Astrocyte (in vitro differentiated cells and primary cell): ENCODE results near the gene SGCD. TPM values are rescaled to one million over a fixed set of nuclear protein-coding genes. Genes with fewer than 3 reads are reported as not detected.

Experiments
- DNase-seq: peaks from one replicate; pipeline ENCODE4 v3.0.0-alpha.2; 2010; ENCODE audit warnings: low read depth
- FAIRE-seq: peaks from 2 replicates; lab custom pipeline; 2011; peaks lifted over from hg19 to GRCh38; lab: Jason Lieb, UNC
- H2AFZ ChIP-seq: 2 replicates; pipeline ENCODE4 v1.6.0; 2012; ENCODE audit warnings: low read depth, low read length, inconsistent platforms
- H3K27ac ChIP-seq: 2 replicates; pipeline ENCODE4 v1.5.1; 2011; ENCODE audit warnings: low read depth, low read length, inconsistent platforms
- H3K27me3 ChIP-seq: 2 replicates; pipeline ENCODE4 v1.6.0; 2011; ENCODE audit warnings: low read length, inconsistent platforms; ENCODE audit not compliant: insufficient read depth
- H3K36me3 ChIP-seq: 2 replicates; pipeline ENCODE4 v1.5.1; 2011; ENCODE audit warnings: low read length, inconsistent platforms; ENCODE audit not compliant: insufficient read depth
- H3K4me1 ChIP-seq: 2 replicates; pipeline ENCODE4 v1.5.1; 2011; ENCODE audit warnings: low read length, inconsistent platforms; ENCODE audit not compliant: insufficient read depth
- H3K4me2 ChIP-seq: 2 replicates; pipeline ENCODE4 v1.6.0; 2012; ENCODE audit warnings: low read length, inconsistent platforms
- H3K4me3 ChIP-seq: 2 replicates; pipeline ENCODE4 v1.5.1; 2011; ENCODE audit warnings: low read depth, mild to moderate bottlenecking, low read length, inconsistent platforms; ENCODE audit not compliant: insufficient read depth
- H3K79me2 ChIP-seq: 2 replicates; pipeline ENCODE4 v1.6.0; 2012; ENCODE audit warnings: mild to moderate bottlenecking, low read length, inconsistent platforms; ENCODE audit not compliant: insufficient read depth
- H3K9ac ChIP-seq: 2 replicates; pipeline ENCODE4 v1.6.0; 2012; ENCODE audit warnings: mild to moderate bottlenecking, low read length, inconsistent platforms
- H3K9me3 ChIP-seq: 2 replicates; pipeline ENCODE4 v1.5.1; 2012; ENCODE audit warnings: low read depth, mild to moderate bottlenecking, low read length, inconsistent platforms; ENCODE audit not compliant: insufficient read depth
- H4K20me1 ChIP-seq: 2 replicates; pipeline ENCODE4 v1.6.0; 2012; ENCODE audit warnings: low read length, inconsistent platforms; ENCODE audit not compliant: insufficient read depth
- H3K27ac Mint-ChIP-seq: one replicate; pipeline ENCODE4 v1.8.0; 2021; ENCODE audit warnings: mild to moderate bottlenecking, mixed read lengths; ENCODE audit not compliant: unreplicated experiment
- H3K27me3 Mint-ChIP-seq: one replicate; pipeline ENCODE4 v1.8.0; 2021; ENCODE audit warnings: low read depth, mixed read lengths; ENCODE audit not compliant: unreplicated experiment
- H3K36me3 Mint-ChIP-seq: one replicate; pipeline ENCODE4 v1.8.0; 2021; ENCODE audit warnings: low read depth, mixed read lengths; ENCODE audit not compliant: unreplicated experiment
- H3K4me1 Mint-ChIP-seq: one replicate; pipeline ENCODE4 v1.8.0; 2021; ENCODE audit warnings: low read depth, mixed read lengths; ENCODE audit not compliant: unreplicated experiment
- H3K4me3 Mint-ChIP-seq: one replicate; pipeline ENCODE4 v1.8.0; 2021; ENCODE audit warnings: mild to moderate bottlenecking, moderate library complexity, mixed read lengths; ENCODE audit not compliant: unreplicated experiment
- H3K9me3 Mint-ChIP-seq: one replicate; pipeline ENCODE4 v1.8.0; 2021; ENCODE audit warnings: mild to moderate bottlenecking, mixed read lengths; ENCODE audit not compliant: unreplicated experiment
- EZH2 ChIP-seq: IDR thresholded peaks from 2 replicates; pipeline ENCODE4 v1.6.1; 2012; ENCODE audit warnings: mild to moderate bottlenecking, low read length, inconsistent platforms; ENCODE audit not compliant: insufficient read depth
- total RNA-seq: library from RNA; stranded (reverse); gene quantifications from 2 replicates; pipeline ENCODE4 v1.2.1, GENCODE V29; 2021
- TF ChIP-seq, protein P1 (sequence below): IDR thresholded peaks from 2 replicates; pipeline ENCODE4 v1.5.1; 2011; ENCODE audit warnings: low read depth, mild to moderate bottlenecking, inconsistent platforms, low read length, moderate library complexity; ENCODE audit not compliant: insufficient read depth

SGCD gene
- total RNA-seq, 1 donor from 2014 or later, result 2.9 TPM

DNA sequence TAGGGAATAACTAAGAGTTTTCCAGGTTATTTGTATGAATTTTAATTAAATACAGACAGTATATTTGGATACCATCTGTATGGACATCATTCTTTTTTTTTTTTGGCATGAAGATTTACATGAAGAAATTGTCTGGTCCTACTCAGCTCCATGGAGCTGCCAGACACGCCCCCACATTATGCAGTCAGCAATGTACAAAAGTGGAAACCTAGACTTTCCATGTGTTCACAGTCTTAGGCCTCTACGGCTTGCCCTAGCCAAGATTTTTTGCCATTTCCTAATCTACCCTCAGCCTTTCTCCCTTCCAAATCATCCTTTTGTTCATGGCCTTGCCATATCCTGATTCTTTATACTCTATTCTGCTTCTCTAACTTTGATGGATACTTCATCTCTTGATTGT is 207.1 kb downstream of the SGCD start:
- Histone ChIP-seq H3K79me2 (no peaks in the 10 kb centered on the region), H2AFZ (no peak overlapping the region), H3K4me2 (no peak overlapping the region), H3K4me3 (no peak overlapping the region), H3K27ac (no peak overlapping the region), H3K9ac (no peak overlapping the region), H3K27me3 (no peaks in the 10 kb centered on the region), H3K4me1 (no peaks in the 10 kb centered on the region), H3K9me3 (no peaks in the 10 kb centered on the region), H4K20me1 (no peaks in the 10 kb centered on the region), H3K36me3 (no peaks in the 10 kb centered on the region)
- no peaks in the 10 kb centered on the region for H3K9me3 Mint-ChIP-seq
- H3K27ac Mint-ChIP-seq, result no peak overlapping the region
- DNase-seq (no peak), FAIRE-seq (no peak)
- H3K36me3 Mint-ChIP-seq, result no peaks in the 10 kb centered on the region
- no peak overlapping the region for H3K4me3 Mint-ChIP-seq
- TF ChIP-seq, protein P1, sequence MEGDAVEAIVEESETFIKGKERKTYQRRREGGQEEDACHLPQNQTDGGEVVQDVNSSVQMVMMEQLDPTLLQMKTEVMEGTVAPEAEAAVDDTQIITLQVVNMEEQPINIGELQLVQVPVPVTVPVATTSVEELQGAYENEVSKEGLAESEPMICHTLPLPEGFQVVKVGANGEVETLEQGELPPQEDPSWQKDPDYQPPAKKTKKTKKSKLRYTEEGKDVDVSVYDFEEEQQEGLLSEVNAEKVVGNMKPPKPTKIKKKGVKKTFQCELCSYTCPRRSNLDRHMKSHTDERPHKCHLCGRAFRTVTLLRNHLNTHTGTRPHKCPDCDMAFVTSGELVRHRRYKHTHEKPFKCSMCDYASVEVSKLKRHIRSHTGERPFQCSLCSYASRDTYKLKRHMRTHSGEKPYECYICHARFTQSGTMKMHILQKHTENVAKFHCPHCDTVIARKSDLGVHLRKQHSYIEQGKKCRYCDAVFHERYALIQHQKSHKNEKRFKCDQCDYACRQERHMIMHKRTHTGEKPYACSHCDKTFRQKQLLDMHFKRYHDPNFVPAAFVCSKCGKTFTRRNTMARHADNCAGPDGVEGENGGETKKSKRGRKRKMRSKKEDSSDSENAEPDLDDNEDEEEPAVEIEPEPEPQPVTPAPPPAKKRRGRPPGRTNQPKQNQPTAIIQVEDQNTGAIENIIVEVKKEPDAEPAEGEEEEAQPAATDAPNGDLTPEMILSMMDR, result no peak
- TF ChIP-seq EZH2, result no peak
- H3K4me1 Mint-ChIP-seq, result no peaks in the 10 kb centered on the region
- no peaks in the 10 kb centered on the region for H3K27me3 Mint-ChIP-seq

DNA sequence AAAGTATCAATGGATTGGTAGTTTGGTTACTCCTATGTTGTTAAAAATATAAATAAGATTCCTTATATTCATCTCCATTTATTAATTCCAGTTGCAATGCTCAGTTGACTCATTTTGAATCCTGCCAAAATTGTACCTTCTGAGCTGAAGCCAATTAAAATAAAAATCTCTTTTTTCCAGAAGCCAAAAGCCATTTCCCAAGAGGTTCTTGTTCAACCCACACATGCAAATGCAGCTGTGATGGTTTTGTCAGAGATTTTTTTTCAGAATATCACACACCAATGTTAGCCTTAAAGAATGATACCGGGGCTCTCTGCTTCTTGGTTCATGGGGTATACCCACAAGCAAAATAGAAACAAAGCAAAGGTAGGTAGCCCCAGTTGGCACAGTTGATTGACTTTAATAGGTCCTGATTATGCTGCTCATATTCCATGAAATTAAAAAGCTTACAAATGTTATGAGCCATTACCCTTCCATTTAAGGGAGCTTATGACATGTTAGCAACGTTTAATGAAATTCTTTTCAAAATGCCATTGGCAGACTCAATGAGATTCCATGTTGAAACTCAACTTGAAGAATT is 208.0 kb downstream of the SGCD start:
- Histone ChIP-seq H3K36me3 (no peaks in the 10 kb centered on the region), H2AFZ (no peak overlapping the region), H3K9ac (no peak overlapping the region), H3K27ac (no peak overlapping the region), H3K4me2 (no peak overlapping the region), H4K20me1 (no peaks in the 10 kb centered on the region), H3K4me3 (no peak overlapping the region), H3K27me3 (no peaks in the 10 kb centered on the region), H3K79me2 (no peaks in the 10 kb centered on the region), H3K4me1 (no peaks in the 10 kb centered on the region), H3K9me3 (no peaks in the 10 kb centered on the region)
- H3K9me3 Mint-ChIP-seq, result no peaks in the 10 kb centered on the region
- TF ChIP-seq, protein P1, result no peak
- TF ChIP-seq EZH2, result no peak
- DNase-seq (peak; percentile 30), FAIRE-seq (no peak)
- no peak overlapping the region for H3K4me3 Mint-ChIP-seq
- no peak overlapping the region for H3K27ac Mint-ChIP-seq
- H3K4me1 Mint-ChIP-seq, result no peaks in the 10 kb centered on the region
- no peaks in the 10 kb centered on the region for H3K27me3 Mint-ChIP-seq
- H3K36me3 Mint-ChIP-seq, result no peaks in the 10 kb centered on the region

DNA sequence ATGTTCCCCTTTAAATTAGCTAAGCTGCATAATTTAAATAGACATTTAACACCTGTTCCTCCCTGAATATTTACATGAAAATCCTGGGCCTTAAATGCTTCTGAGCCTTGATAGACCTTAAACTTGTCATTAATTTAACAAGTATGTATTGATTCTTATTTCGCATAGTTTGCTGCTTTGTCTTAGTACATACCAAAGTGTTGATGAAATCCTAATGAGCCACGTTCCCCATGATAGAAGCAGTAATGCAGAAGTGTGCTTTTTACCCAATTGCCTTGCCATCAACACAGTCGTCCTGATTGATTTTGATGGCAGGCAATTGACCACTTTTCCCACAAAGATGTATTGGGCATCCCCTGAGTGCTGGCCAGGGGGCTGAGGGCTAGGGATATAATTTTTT is 213.5 kb downstream of the SGCD start:
- Mint-ChIP-seq H3K4me3 (no peak overlapping the region), H3K9me3 (no peaks in the 10 kb centered on the region), H3K27me3 (no peaks in the 10 kb centered on the region), H3K4me1 (peaks cover 6% of the 10 kb centered on the region), H3K27ac (peak overlapping the region; percentile 38), H3K36me3 (no peaks in the 10 kb centered on the region)
- Histone ChIP-seq H3K4me1 (no peaks in the 10 kb centered on the region), H3K4me3 (no peak overlapping the region), H2AFZ (no peak overlapping the region), H4K20me1 (no peaks in the 10 kb centered on the region), H3K36me3 (no peaks in the 10 kb centered on the region), H3K9me3 (no peaks in the 10 kb centered on the region), H3K79me2 (no peaks in the 10 kb centered on the region), H3K4me2 (no peak overlapping the region), H3K27me3 (no peaks in the 10 kb centered on the region), H3K9ac (no peak overlapping the region), H3K27ac (no peak overlapping the region)
- FAIRE-seq (no peak), DNase-seq (peak; percentile 5)
- TF ChIP-seq, protein P1, result no peak
- TF ChIP-seq EZH2, result no peak
